HUES64 (cell line): ENCODE measurements around the gene SCAMP5.

ENCODE experiments used
- H3K27ac ChIP-seq: 2 replicates; pipeline ENCODE4 v1.7.0; 2013; ENCODE audit warnings: low read depth, low read length, inconsistent platforms
- H3K27me3 ChIP-seq: 2 replicates; pipeline ENCODE4 v1.6.1; 2013; ENCODE audit warnings: mild to moderate bottlenecking, low read length; ENCODE audit not compliant: insufficient read depth
- H3K36me3 ChIP-seq: 2 replicates; pipeline ENCODE4 v1.6.1; 2013; ENCODE audit warnings: mild to moderate bottlenecking, low read length; ENCODE audit not compliant: insufficient read depth
- H3K4me1 ChIP-seq: 2 replicates; pipeline ENCODE4 v1.6.1; 2013; ENCODE audit warnings: mild to moderate bottlenecking, low read length, moderate library complexity; ENCODE audit not compliant: insufficient read depth
- H3K4me3 ChIP-seq: 2 replicates; pipeline ENCODE4 v1.5.1; 2013; ENCODE audit warnings: mild to moderate bottlenecking, low read length, moderate library complexity
- H3K9ac ChIP-seq: 2 replicates; pipeline ENCODE4 v1.6.1; 2013; ENCODE audit warnings: mild to moderate bottlenecking, low read depth, low read length
- H3K9me3 ChIP-seq: 2 replicates; pipeline ENCODE4 v1.6.1; 2013; ENCODE audit warnings: low read depth, low read length; ENCODE audit not compliant: insufficient read depth
- WGBS: fragments of 150-250, 120-280 bp; methylation state at CpG from one replicate; pipeline ENCODE4 v1.1.7; 2013; ENCODE audit warnings: missing lambda C conversion rate; 5-methylcytosine and 5-hydroxymethylcytosine counted together

The SCAMP5 gene

DNA sequence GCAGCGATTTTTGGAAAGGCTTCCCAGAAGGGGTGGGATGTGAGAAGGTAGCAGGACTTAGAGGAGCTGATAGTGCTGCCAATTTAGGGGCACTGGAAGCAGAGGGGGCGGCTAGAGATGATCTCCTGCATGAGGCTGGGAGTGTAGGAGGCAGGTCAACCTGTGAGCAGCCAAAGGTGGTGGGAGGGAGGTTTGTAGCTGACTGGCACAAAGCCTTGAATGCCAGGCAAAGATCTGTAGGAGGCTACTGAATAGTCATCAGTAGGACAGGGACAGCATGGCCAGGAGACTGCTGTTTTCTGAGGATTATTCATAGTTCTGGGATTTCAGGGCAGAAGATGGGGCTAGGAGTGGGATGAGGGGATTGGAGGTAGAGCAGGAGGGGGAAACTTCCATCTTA is 2.2 kb downstream of the SCAMP5 start:
- H3K4me1 ChIP-seq, result peaks cover 5% of the 10 kb centered on the region
- H3K27ac ChIP-seq, result no peak overlapping the region
- no peaks in the 10 kb centered on the region for H3K9me3 ChIP-seq
- 88% methylated on average over 2 of the region's 2 CpGs for WGBS
- no peak overlapping the region for H3K4me3 ChIP-seq
- H3K27me3 ChIP-seq, result peaks cover 14% of the 10 kb centered on the region
- H3K36me3 ChIP-seq, result no peaks in the 10 kb centered on the region
- H3K9ac ChIP-seq, result no peak overlapping the region

DNA sequence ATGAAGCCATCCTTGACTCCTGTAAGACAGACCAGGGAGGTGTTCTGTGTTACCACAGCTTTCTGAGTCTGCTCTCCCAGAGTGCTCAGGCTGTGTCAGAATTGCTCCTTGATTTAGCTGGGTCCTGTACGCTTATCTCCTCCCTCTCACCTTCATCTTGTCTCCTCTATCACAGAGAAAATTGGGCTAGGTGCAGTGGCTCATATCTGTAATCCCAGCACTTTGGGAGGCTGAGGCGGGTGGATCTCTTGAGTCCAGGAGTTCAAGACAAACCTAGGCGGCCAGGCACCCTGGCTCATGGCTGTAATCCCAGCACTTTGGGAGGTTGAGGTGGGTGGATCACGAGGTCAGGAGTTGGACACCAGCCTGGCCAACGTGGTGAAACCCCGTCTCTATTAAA is 5.9 kb downstream of the SCAMP5 start:
- H3K9ac ChIP-seq, result no peak overlapping the region
- H3K9me3 ChIP-seq, result no peaks in the 10 kb centered on the region
- 0 out of 2 replicates have a peak, but pooled peaks cover 4% of the 10 kb centered on the region for H3K36me3 ChIP-seq
- 84% methylated on average over 6 of the region's 6 CpGs for WGBS
- H3K4me3 ChIP-seq, result no peak overlapping the region
- no peak overlapping the region for H3K27ac ChIP-seq
- peaks cover 3% of the 10 kb centered on the region for H3K4me1 ChIP-seq
- H3K27me3 ChIP-seq, result peaks cover 8% of the 10 kb centered on the region

DNA sequence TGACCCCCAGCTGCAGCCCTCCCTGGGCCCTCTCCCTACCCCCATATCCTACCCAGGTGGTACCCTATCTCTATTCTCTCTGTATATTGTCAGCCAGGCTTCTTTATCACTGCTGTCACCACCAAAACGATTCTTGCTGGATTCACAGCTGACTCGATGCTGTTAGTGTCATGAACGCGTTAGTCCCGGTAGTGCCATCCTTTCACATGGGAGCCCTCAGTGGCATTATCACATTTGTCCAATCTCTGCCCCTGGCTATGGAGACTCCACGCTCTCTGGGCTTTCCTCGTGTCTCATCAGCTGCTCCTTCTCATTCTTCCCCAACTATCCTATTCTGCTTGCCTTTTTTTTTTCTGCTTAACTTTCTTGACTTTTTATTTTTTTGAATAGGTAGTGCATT is 7.0 kb downstream of the SCAMP5 start:
- Histone ChIP-seq H3K4me3 (no peak overlapping the region), H3K9me3 (no peaks in the 10 kb centered on the region), H3K27ac (no peak overlapping the region), H3K36me3 (0 out of 2 replicates have a peak, but pooled peaks cover 4% of the 10 kb centered on the region), H3K4me1 (no peaks in the 10 kb centered on the region), H3K9ac (no peak overlapping the region), H3K27me3 (no peaks in the 10 kb centered on the region)
- 76% methylated on average over 7 of the region's 7 CpGs for WGBS

DNA sequence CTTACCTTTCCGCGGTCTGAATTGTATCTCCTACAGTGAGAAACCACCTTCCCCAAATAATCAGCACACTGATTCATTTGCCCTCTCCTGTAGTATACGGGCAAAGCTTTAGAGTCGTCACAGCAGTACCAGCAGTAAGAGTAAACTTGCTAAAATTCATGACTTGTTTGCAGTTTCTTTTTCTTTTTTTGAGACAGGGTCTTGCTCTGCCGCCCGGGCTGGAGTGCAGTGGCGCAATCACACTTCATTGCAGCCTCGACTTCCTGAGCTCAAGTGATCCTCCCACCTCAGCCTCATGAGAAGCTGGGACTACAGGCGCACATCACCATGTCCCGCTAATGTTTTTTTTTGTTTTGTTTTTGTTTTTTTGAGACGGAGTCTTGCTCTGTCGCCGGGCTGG is 11.9 kb downstream of the SCAMP5 start:
- Histone ChIP-seq H3K4me1 (no peaks in the 10 kb centered on the region), H3K27ac (no peak overlapping the region), H3K9me3 (no peaks in the 10 kb centered on the region), H3K4me3 (no peak overlapping the region), H3K27me3 (no peaks in the 10 kb centered on the region), H3K9ac (no peak overlapping the region), H3K36me3 (0 out of 2 replicates have a peak, but pooled peaks cover 4% of the 10 kb centered on the region)
- WGBS, result 95% methylated on average over 13 of the region's 13 CpGs

DNA sequence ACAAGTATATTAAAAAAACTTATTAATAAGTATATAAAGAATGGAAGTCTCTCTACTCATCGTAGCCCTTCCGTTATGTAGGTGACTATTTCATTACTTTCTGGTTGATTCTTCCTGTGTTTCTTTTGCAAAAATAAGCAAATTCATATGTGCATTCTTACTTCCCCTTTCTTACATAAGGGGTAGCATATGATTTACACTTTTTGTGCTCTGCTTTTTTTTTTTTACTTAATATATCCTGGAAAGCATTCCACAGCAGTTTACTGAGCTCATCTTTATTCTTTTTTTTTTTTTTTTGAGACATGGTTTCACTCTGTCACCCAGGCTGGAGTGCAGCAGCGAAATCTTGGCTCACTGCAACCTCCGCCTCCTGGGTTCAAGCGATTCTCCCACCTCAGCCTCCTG is 12.9 kb downstream of the SCAMP5 start:
- Histone ChIP-seq H3K9ac (no peak overlapping the region), H3K27me3 (no peaks in the 10 kb centered on the region), H3K4me1 (no peaks in the 10 kb centered on the region), H3K27ac (no peak overlapping the region), H3K4me3 (no peak overlapping the region), H3K36me3 (peaks cover 12% of the 10 kb centered on the region; the same call in 1 of the 2 replicates), H3K9me3 (no peaks in the 10 kb centered on the region)
- WGBS, result 96% methylated on average over 3 of the region's 5 CpGs

DNA sequence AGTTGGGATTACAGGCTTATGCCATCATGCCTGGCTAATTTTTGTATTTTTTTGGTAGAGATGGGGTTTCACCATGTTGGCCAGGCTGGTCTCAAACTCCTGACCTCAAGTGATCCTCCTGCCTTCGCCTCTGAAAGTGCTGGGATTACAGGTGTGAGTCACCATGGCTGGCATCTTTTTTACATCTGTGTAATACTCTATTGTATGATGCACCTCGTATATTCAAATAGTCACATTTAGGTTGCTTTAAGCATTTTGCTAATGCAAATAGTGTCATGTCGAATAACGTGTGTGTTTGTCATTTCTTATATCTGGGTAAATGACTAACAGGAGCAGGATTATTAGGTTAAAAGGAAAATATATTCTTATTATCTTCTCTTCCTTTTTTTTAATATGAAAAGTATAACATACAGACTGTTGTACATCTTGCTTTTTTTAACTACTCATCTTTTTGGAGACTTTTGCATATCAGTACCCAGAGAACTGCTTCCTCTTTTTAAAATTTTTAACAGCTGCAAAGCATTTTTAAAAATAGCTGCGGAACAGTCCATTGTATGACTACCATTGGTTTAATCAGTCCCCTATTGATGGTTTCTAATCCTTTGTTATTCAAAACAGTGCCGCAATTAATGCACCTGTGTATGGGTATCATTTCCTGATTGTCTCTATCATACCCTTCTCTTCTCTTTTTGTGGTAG is 13.4 kb downstream of the SCAMP5 start:
- H3K27ac ChIP-seq, result no peak overlapping the region
- no peaks in the 10 kb centered on the region for H3K9me3 ChIP-seq
- H3K4me3 ChIP-seq, result no peak overlapping the region
- H3K27me3 ChIP-seq, result no peaks in the 10 kb centered on the region
- WGBS, result 83% methylated on average over 6 of the region's 6 CpGs
- H3K36me3 ChIP-seq, result peaks cover 18% of the 10 kb centered on the region; the same call in 1 of the 2 replicates
- no peaks in the 10 kb centered on the region for H3K4me1 ChIP-seq
- no peak overlapping the region for H3K9ac ChIP-seq

DNA sequence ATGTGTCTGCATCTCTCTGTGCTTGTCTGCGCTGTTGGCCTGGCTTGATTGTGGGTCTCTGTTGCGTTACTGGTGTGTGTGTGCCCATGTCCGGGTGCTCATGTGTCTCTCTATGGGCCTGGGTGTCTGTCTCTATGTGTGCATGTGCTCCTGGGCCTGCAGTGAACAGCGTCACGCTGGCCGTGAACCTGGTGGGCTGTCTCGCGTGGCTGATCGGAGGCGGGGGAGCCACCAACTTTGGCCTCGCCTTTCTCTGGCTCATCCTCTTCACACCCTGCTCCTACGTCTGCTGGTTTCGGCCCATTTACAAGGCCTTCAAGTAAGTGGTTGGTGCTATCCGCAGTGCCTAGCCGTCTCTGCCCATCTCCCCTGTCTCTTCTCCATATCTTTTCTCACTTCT is 21.1 kb downstream of the SCAMP5 start:
- Histone ChIP-seq H3K9me3 (no peaks in the 10 kb centered on the region), H3K27ac (no peak overlapping the region), H3K27me3 (no peaks in the 10 kb centered on the region), H3K9ac (no peak overlapping the region), H3K36me3 (peaks cover 41% of the 10 kb centered on the region), H3K4me1 (no peaks in the 10 kb centered on the region), H3K4me3 (no peak overlapping the region)
- WGBS, result 94% methylated on average over 15 of the region's 15 CpGs

DNA sequence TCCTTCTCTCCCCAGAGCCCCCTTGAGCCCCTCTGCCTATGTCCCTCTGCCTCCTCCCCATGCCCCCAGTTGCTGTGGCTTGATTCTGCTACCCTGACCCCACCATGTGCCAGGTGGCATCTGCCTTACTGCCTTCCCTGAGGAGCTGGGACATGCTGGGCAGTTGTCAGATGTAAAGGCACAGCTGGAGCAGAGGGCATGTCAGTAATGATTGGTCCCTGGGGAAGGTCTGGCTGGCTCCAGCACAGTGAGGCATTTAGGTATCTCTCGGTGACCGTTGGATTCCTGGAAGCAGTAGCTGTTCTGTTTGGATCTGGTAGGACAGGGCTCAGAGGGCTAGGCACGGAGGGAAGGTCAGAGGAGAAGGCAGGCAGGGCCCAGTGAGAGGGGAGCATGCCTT is 24.6 kb downstream of the SCAMP5 start:
- H3K27ac ChIP-seq, result no peak overlapping the region
- H3K27me3 ChIP-seq, result no peaks in the 10 kb centered on the region
- H3K4me1 ChIP-seq, result no peaks in the 10 kb centered on the region; the same call in 1 of the 2 replicates
- peaks cover 20% of the 10 kb centered on the region for H3K36me3 ChIP-seq
- no peak overlapping the region for H3K4me3 ChIP-seq
- WGBS, result 91% methylated on average over 3 of the region's 3 CpGs
- H3K9ac ChIP-seq, result no peak overlapping the region
- no peaks in the 10 kb centered on the region for H3K9me3 ChIP-seq

DNA sequence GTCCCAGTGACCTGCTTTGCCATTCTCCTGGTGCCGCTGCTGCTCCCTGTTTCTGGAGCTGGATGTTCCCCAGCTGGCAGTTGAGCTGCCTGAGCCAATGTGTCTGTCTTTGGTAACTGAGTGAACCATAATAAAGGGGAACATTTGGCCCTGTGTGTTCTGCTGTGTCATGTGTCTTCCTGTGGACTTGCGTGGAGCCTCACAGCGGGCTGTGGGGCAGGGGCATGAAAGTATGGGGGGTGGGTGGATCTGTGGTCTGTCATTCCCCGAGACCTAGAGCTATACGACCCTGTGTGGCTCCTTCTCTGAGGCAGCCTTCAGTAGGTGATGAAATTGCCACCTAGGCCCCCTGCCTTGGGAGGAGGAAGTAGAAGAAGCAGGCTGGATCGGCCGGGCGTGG is 26.0 kb downstream of the SCAMP5 start:
- H3K27ac ChIP-seq, result no peak overlapping the region
- no peaks in the 10 kb centered on the region for H3K9me3 ChIP-seq
- 87% methylated on average over 8 of the region's 8 CpGs for WGBS
- no peak overlapping the region for H3K4me3 ChIP-seq
- H3K36me3 ChIP-seq, result peaks cover 28% of the 10 kb centered on the region
- no peak overlapping the region for H3K9ac ChIP-seq
- H3K27me3 ChIP-seq, result no peaks in the 10 kb centered on the region
- no peaks in the 10 kb centered on the region; the same call in 1 of the 2 replicates for H3K4me1 ChIP-seq

DNA sequence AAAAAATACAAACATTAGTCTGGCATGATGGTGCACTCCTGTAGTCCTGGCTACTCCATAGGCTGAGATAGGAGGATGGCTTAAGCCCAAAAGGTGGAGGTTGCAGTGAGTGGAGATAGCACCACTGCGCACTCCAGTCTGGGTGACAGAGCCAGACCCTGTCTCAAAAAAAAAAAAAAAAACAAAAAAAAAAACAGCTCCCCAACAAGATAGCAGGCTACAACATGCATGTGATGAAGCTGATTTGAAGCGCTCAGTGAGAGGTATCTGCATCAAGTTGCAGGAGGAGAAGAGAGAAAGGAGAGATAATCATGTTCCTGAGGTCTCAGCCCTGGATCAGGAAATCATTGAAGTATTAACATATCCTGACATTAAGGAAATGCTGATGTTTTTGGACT is 27.4 kb downstream of the SCAMP5 start:
- Histone ChIP-seq H3K36me3 (peaks cover 19% of the 10 kb centered on the region), H3K4me3 (no peak overlapping the region), H3K9ac (no peak overlapping the region), H3K4me1 (no peaks in the 10 kb centered on the region; the same call in 1 of the 2 replicates), H3K9me3 (no peaks in the 10 kb centered on the region), H3K27me3 (no peaks in the 10 kb centered on the region), H3K27ac (no peak overlapping the region)
- WGBS, result 96% methylated on average over 1 of the region's 2 CpGs

DNA sequence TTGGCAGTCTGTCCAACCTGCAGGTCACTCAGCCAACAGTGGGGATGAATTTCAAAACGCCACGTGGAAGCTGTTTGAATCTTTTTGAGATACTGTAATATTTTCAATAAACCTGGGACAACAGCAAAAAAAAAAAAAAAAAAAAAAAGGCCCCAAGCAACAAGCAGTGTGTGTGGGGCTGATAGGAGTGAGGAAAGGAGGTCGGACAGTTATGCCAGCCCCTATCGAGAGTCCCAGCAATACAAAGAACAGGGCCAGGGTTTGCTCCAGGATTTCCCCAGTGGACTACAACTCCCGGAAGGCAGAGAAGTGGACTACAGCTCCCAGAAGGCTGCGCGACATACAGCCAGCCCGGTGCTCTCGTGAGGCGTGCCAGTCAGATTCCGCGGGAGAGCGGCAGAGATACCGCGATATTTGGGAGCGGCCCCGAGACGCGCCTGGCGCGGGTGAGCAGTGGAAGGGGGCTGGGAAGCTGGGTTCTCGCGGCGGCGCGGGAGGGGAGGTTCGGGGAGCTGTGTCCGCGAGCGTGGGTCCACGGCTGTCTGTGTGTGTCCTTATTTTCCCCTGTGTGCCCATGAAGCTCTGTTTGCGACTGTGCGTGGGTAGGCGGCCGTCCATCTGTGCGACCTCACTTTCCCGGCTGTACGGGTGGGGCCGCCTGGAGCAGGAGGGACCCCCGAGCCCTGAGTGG is 28.0 kb downstream of the SCAMP5 start, which contains the start of gene PPCDC:
PPCDC (plus strand) TSS at position 410 of the 691 bp plus-strand sequence. CDS start 4,729 bp downstream, outside the sequence.
- Histone ChIP-seq H3K27me3 (no peaks in the 10 kb centered on the region), H3K9ac (peak within 1 kb of the TSS; percentile 100), H3K4me1 (no peaks in the 10 kb centered on the region; the same call in 1 of the 2 replicates), H3K4me3 (peak within 1 kb of the TSS; percentile 99), H3K36me3 (peaks cover 14% of the 10 kb centered on the region), H3K9me3 (no peaks in the 10 kb centered on the region), H3K27ac (peak within 1 kb of the TSS; percentile 76)
- WGBS, result 5% methylated on average over 40 of the region's 40 CpGs
